Activated T-helper 17 cell treated with anti-CD3 and anti-CD28 coated beads, Interleukin-2, amount 50 U/mL, for 72 hours (primary cell): ENCODE measurements around the gene STXBP2. TPM values are rescaled to one million over a fixed set of nuclear protein-coding genes. Genes with fewer than 3 reads are reported as not detected.
"Not testable (repeated sequence)": the region's sequence is repeated elsewhere in the genome, so short reads cannot be mapped to it uniquely, and the experiment has no call there.

Source experiments
- ATAC-seq: fragments of 150-1000 bp; cut with Tn5 transposase; replicated peaks from 2 replicates; pipeline ENCODE4 v1.10.0; 2021; ENCODE audit warnings: mild to moderate bottlenecking, moderate library complexity
- H3K27ac Mint-ChIP-seq: one replicate; pipeline ENCODE4 v1.8.0; 2022; ENCODE audit warnings: mixed read lengths
- H3K27me3 Mint-ChIP-seq: one replicate; pipeline ENCODE4 v1.8.0; 2022; ENCODE audit warnings: mixed read lengths
- H3K36me3 Mint-ChIP-seq: one replicate; pipeline ENCODE4 v1.8.0; 2022; ENCODE audit warnings: low read depth, mild to moderate bottlenecking, mixed read lengths
- H3K4me1 Mint-ChIP-seq: one replicate; pipeline ENCODE4 v1.8.0; 2022; ENCODE audit warnings: mixed read lengths
- H3K4me3 Mint-ChIP-seq: one replicate; pipeline ENCODE4 v1.8.0; 2022; ENCODE audit warnings: mild to moderate bottlenecking, mixed read lengths
- H3K9me3 Mint-ChIP-seq: one replicate; pipeline ENCODE4 v1.8.0; 2022; ENCODE audit warnings: mixed read lengths
- total RNA-seq, 2 donors: library from RNA; stranded (reverse); gene quantifications; one replicate each; pipeline ENCODE4 v1.2.3, GENCODE V29; 2022

The STXBP2 gene
- total RNA-seq, 2 donors from 2014 or later, result 113 to 154 TPM

DNA sequence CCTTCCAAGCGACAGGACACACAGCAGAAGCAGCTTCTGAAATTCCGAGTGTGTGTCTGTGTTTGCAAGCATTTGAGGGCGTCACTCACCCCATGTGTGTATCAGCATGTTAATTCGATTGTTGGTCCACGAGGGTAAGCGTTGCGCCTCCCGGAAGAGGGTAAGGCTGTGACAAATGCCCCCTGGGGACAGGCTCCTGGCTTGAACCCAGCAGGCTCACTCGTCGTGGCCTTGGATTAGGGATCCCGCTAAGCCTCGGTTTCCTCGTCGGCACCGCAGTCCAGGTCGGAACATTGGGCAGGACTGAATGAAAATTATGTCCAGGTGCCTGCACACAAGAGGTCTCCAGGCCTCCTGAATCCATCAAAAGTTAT, 606 bp upstream of the STXBP2 start:
- Mint-ChIP-seq H3K4me3 (peak overlapping the region; percentile 83), H3K9me3 (no peaks in the 10 kb centered on the region), H3K27ac (peak overlapping the region; percentile 88), H3K36me3 (peaks cover 39% of the 10 kb centered on the region), H3K4me1 (peaks cover 15% of the 10 kb centered on the region), H3K27me3 (no peaks in the 10 kb centered on the region)
- ATAC-seq, result no peak

DNA sequence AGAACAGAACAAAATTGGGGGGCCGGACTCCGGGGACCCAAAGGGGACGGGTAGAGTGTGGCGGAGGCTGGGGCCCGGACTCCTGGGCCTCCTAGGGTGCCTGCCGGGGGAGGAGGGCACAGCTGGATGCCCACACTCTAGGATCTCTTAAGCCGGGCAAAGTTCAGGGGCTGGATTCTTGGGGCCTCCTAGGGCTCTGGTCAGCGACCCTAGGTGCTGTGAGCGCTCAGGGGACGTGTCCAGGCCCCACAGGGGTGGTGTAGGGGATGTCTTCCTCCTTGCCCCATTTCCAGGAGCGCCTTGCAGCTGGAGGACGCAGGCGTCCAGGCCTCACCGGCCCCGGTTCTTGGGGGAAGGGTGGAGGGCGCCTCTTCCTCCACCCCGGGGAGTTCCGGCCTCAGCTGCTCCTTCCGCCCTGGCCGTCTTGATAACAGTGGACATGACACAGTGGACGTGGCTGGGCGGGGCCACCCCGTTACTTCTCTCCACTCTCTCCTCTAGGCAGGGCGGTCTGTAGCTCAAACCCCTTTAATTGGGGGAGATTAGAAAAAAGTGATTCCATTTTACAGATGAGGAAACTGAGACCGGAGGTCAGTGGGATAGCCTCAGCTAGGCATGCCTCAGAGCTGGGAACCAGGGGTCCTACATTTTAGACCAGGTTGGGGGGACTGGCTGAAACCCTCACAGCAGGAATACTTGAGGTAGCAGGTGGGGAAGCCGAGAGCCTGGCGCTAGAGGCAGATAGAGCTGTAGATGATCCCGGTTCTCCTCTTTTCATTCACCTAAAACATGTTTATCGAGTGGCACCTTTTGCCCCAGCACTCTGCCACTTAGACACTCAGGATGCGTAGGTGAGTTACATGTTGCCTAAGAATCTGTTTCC, 705 bp downstream of the STXBP2 start:
- Mint-ChIP-seq H3K4me3 (peak overlapping the region; percentile 83), H3K9me3 (no peaks in the 10 kb centered on the region), H3K27ac (peak overlapping the region; percentile 88), H3K36me3 (peaks cover 33% of the 10 kb centered on the region), H3K27me3 (no peaks in the 10 kb centered on the region), H3K4me1 (peaks cover 15% of the 10 kb centered on the region)
- peak; percentile 37 for ATAC-seq

DNA sequence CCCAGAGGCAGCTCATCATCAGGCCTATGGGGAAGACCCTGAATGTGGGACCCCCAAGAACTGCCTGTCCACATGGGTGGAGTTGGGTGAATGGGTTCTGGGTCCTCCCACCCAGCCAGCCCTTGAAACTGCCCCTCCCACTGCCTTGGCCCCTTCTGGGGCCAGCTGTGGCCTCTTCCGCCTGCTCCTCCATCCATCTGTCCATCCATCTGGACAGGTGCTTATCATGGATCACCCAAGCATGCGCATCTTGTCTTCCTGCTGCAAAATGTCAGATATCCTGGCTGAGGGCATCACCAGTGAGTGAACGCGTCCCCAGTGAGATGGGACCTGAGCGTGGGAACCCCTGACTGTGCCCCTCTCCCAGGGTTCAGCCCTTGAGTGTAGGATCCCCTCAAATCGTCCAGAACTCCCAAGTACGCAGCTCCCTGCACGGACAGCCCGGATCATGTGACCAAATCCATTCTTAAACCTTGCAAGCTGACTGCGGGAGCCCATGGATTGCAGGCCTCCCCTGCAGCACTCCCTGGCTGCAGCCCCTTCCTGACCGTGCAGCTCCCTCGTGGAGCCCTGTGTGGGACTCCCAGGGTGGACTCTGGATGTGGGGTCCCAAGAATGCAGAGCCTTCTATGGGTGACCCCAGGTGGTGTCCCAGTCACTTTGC, 2.0 kb downstream of the STXBP2 start:
- peaks cover 30% of the 10 kb centered on the region for H3K36me3 Mint-ChIP-seq
- no peak for ATAC-seq
- H3K27me3 Mint-ChIP-seq, result no peaks in the 10 kb centered on the region
- H3K4me1 Mint-ChIP-seq, result peaks cover 15% of the 10 kb centered on the region
- H3K4me3 Mint-ChIP-seq, result peak overlapping the region; percentile 23
- H3K27ac Mint-ChIP-seq, result no peak overlapping the region
- H3K9me3 Mint-ChIP-seq, result no peaks in the 10 kb centered on the region

DNA sequence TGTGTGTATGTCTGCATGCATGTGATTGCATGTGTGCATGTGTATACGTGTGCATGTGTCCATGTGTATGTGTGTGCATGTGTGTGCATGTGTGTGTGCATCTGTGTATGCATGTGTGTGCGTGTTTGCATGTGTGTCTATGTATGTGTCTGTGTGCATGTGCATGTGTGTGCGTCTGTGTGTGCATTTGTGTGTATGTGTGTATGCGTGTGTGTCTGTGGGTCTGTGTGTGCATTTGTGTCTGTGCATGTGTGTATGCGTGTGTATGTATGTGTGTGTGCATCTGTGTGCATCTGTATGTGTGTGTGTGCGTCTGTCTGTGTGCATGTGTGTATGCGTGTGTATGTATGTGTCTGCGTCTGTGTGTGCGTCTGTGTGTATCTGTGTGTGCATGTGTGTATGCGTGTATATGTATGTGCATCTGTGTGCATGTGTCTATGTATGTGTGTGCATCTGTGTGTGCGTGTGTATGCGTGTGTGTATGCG, 3.0 kb downstream of the STXBP2 start:
- no peaks in the 10 kb centered on the region for H3K9me3 Mint-ChIP-seq
- H3K27ac Mint-ChIP-seq, result no peak overlapping the region
- H3K4me1 Mint-ChIP-seq, result peaks cover 11% of the 10 kb centered on the region
- peaks cover 30% of the 10 kb centered on the region for H3K36me3 Mint-ChIP-seq
- H3K4me3 Mint-ChIP-seq, result no peak overlapping the region
- H3K27me3 Mint-ChIP-seq, result no peaks in the 10 kb centered on the region
- no peak for ATAC-seq

DNA sequence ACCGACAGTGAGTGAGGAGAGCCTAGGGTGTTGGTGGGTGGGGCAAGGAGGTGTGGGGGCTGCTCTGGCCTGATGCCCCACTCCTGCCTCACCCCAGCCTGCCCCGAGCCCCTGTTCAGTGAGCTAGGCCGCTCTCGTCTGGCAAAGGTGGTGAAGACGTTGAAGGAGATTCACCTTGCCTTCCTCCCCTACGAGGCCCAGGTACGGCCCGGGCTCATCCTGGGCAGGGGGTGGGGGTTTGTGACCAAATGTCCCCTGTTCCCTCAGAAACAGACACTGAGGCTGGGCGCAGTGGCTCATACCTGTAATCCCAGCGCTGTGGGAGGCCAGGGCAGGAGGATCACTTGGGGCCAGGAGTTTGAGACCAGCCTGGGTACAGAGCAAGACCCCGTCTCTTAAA, 3.9 kb downstream of the STXBP2 start:
- peaks cover 34% of the 10 kb centered on the region for H3K36me3 Mint-ChIP-seq
- peaks cover 11% of the 10 kb centered on the region for H3K4me1 Mint-ChIP-seq
- no peaks in the 10 kb centered on the region for H3K27me3 Mint-ChIP-seq

DNA sequence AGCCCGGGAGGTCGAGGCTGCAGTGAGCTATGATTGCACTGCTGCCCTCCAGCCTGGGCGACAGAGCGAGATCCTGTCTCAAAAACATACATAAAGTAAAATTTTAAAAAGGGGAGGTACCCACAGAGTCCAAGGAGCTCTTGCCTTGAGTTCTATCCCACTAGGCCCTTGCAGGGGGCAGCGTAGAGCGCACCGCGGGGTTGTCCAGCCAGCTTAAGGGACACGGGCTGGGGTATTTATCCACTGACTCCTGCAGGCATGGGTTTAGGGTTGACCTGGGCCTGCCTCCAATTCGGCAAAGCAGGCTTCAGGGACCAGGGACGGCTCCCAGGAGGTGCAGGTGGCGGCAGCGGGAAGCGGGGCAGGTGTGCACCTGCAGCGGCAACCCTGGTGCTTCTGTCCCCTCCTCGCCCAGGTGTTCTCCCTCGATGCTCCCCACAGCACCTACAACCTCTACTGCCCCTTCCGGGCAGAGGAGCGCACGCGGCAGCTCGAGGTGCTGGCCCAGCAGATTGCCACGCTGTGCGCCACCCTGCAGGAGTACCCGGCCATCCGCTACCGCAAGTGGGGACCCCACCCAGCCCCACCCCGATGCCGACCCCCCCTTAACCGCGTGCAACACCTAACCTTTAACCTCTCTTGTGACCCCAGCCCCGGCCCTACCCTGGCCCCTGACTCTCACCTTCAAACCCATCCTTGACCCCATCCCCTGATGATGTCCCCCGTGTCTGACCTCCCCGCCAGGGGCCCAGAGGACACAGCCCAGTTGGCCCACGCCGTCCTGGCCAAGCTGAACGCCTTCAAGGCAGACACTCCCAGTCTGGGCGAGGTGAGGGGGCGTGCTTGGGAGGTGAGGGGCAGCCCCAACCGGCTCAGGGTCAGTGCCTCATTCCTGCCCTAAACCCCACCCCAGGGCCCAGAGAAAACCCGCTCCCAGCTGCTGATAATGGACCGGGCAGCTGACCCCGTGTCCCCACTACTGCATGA, 4.7 kb downstream of the STXBP2 start:
- Mint-ChIP-seq H3K36me3 (peaks cover 37% of the 10 kb centered on the region), H3K27ac (no peak overlapping the region), H3K4me1 (peaks cover 11% of the 10 kb centered on the region), H3K4me3 (no peak overlapping the region), H3K9me3 (no peaks in the 10 kb centered on the region), H3K27me3 (no peaks in the 10 kb centered on the region)
- ATAC-seq, result no peak

More for the DNA sequence above, 3.9 kb downstream of the STXBP2 start:
- H3K9me3 Mint-ChIP-seq, result no peaks in the 10 kb centered on the region
- ATAC-seq, result no peak
- no peak overlapping the region for H3K27ac Mint-ChIP-seq
- no peak overlapping the region for H3K4me3 Mint-ChIP-seq

DNA sequence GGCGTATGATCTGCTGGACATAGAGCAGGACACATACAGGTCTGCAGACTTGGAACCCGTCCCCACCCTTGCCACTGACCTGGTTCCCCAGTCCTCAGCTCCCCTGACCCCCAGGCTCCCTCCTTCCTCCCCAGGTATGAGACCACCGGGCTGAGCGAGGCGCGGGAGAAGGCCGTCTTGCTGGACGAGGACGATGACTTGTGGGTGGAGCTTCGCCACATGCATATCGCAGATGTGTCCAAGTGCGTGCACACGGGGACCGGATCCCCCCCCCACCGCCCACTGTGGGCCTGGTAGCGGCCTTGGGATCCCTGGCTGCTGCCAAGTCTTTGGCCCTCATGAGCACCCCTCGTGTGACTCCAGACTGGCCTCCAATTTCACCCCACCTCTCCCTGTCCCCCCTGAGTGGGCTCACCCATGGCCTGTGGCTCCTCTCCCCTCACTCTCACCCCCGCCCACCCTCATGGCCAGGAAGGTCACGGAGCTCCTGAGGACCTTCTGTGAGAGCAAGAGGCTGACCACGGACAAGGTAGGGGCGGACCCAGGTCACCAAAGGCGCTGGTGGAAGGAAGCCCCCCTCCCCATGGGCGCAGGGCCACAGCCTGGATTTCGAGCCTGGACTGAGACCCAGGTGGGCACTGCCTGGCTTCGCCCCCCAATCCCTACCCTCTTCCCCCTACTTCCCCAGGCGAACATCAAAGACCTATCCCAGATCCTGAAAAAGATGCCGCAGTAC, 5.6 kb downstream of the STXBP2 start:
- Mint-ChIP-seq H3K27ac (no peak overlapping the region), H3K4me1 (peaks cover 11% of the 10 kb centered on the region), H3K36me3 (peaks cover 37% of the 10 kb centered on the region), H3K27me3 (no peaks in the 10 kb centered on the region), H3K4me3 (no peak overlapping the region), H3K9me3 (no peaks in the 10 kb centered on the region)
- no peak for ATAC-seq

DNA sequence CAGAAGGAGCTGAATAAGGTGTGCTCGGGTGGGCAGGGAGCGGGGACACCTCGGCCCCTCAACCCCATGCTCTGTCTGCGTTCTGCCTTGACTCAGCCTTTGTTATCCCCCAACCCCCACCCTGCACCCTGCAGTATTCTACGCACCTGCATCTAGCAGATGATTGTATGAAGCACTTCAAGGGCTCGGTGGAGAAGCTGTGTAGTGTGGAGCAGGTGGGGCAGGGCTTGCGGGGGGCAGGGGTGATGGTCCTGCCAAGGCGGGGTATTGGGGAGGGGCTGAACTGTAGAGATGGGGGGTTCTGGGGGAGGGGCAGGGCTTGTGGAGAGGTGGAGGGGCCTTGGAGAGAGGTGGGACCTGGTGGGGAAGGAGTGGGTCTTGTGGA, 6.1 kb downstream of the STXBP2 start:
- Mint-ChIP-seq H3K36me3 (peaks cover 32% of the 10 kb centered on the region), H3K4me1 (peaks cover 11% of the 10 kb centered on the region), H3K4me3 (no peak overlapping the region), H3K9me3 (no peaks in the 10 kb centered on the region), H3K27ac (no peak overlapping the region), H3K27me3 (no peaks in the 10 kb centered on the region)
- no peak for ATAC-seq

DNA sequence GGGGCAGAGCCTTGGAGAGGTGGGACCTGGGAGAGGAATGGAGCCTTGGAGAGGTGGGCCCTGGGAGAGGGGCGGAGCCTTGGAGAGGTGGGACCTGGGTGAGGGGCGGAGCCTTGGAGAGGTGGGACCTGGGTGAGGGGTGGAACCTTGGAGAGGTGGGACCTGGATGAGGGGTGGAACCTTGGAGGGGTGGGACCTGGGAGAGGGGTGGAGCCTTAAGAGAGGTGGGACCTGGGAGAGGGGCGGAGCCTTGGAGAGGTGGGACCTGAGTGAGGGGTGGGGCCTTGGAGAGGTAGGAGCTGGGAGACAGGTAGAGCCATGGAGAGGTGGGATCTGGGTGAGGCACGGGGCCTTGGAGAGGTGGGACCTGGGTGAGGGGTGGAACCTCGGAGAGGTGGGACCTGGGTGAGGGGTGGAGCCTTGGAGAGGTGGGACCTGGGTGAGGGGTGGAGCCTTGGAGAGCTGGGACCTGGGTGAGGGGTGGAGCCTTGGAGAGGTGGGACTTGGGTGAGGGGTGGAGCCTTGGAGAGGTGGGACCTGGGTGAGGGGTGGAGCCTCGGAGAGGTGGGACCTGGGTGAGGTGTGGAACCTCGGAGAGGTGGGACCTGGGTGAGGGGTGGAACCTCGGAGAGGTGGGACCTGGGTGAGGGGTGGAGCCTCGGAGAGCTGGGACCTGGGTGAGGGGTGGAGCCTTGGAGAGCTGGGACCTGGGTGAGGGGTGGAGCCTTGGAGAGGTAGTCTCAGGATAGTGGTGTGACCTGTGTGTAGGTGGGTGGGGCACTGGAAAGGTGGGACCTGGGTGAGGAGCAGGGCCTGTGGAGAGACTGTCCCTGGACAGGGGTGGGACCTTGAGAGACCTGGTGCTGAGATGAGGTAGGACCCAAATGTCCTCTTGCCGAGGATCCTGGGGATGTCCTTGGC, 7.0 kb downstream of the STXBP2 start:
- Mint-ChIP-seq H3K36me3 (peaks cover 30% of the 10 kb centered on the region), H3K4me1 (peaks cover 11% of the 10 kb centered on the region)
- H3K27me3 Mint-ChIP-seq, H3K27ac Mint-ChIP-seq, H3K9me3 Mint-ChIP-seq, H3K4me3 Mint-ChIP-seq: not testable (repeated sequence)
- ATAC-seq, result peak; percentile 45

DNA sequence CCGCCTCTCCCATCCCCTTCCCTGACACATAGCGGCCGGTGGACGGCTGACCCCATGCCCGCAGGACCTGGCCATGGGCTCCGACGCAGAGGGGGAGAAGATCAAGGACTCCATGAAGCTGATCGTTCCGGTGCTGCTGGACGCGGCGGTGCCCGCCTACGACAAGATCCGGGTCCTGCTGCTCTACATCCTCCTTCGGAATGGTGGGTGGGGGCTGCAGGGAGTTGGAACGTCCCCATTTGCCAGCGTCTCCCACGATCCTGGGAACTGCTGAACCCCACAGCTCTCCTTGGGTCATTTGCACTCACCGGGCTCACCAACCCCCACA, 7.6 kb downstream of the STXBP2 start:
- ATAC-seq, result no peak
- Mint-ChIP-seq H3K27me3 (no peaks in the 10 kb centered on the region), H3K9me3 (no peaks in the 10 kb centered on the region)

DNA sequence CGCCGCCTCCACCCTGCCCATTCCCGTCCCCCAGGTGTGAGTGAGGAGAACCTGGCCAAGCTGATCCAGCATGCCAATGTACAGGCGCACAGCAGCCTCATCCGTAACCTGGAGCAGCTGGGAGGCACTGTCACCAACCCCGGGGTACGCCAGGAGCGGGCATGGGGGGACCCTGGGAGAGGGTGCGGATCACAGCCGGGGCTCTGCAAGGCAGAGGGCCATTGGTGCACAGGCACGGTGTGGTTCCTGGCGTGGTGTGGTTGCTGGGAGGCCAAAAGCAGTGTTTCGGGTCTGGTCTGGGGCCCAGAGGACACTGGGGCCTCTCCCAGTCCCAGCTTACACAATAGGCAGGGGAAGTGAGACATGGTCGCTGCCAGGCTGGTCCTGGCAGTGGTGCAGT, 8.3 kb downstream of the STXBP2 start:
- H3K36me3 Mint-ChIP-seq, result peaks cover 17% of the 10 kb centered on the region

More for the DNA sequence above, 7.6 kb downstream of the STXBP2 start:
- Mint-ChIP-seq H3K36me3 (peaks cover 23% of the 10 kb centered on the region), H3K4me1 (peaks cover 9% of the 10 kb centered on the region), H3K27ac (no peak overlapping the region), H3K4me3 (no peak overlapping the region)

DNA sequence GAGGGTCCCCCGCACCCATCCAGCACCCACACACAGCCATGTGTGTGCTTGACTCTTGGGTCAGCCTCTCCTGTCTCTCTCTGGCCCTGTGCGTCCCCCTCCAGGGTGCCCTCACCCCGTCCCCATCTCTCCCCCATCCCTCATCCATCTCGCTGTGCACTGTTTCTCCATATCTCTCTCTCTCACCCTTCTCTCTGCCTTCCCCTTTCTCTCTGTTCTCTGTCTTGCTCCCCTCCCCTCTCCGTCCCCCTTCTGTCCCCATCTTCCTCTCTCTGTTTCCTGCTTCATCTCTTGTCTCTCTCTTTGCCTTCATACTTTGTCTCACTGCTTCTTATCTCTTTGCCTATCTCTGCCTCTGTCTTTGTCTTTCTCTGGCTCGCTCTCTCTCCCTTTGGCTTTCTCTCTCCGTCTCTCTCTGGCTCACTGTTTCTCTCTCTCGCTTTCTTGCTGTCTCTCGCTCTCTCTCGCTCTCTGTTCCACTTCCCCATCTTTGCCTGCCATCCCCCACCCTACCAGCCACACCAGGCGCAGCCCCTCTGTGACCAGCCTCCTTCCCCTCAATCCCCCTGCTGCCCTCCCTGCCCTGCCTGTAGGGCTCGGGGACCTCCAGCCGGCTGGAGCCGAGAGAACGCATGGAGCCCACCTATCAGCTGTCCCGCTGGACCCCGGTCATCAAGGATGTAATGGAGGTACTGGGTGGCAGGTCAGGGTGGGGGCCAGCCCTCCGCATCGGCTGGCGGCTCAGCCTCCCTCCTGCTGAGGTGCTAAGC, 8.9 kb downstream of the STXBP2 start:
- no peak for ATAC-seq
- no peaks in the 10 kb centered on the region for H3K9me3 Mint-ChIP-seq
- H3K27me3 Mint-ChIP-seq, result no peaks in the 10 kb centered on the region
- H3K4me1 Mint-ChIP-seq, result no peaks in the 10 kb centered on the region
- H3K4me3 Mint-ChIP-seq, result no peak overlapping the region
- H3K27ac Mint-ChIP-seq, result no peak overlapping the region
- peaks cover 14% of the 10 kb centered on the region for H3K36me3 Mint-ChIP-seq

More for the DNA sequence above, 8.3 kb downstream of the STXBP2 start:
- Mint-ChIP-seq H3K4me3 (no peak overlapping the region), H3K27ac (no peak overlapping the region), H3K27me3 (no peaks in the 10 kb centered on the region), H3K4me1 (peaks cover 3% of the 10 kb centered on the region), H3K9me3 (no peaks in the 10 kb centered on the region)
- ATAC-seq, result no peak

DNA sequence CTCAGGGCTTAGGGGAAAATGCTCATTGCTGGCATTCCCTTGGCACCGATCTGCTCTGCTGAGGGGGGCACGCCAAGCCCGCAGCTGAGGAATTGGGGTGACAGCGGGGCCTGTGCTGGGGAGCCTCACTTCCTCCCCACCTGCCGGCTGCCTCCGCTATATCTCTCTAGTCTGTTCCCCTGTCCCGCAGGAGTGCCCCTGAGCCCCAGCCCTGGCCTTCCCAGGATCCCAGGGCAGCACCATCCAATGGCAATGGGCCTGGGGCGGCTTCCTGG, 9.5 kb downstream of the STXBP2 start:
- H3K27ac Mint-ChIP-seq, result no peak overlapping the region
- H3K4me3 Mint-ChIP-seq, result no peak overlapping the region
- H3K36me3 Mint-ChIP-seq, result peaks cover 14% of the 10 kb centered on the region
- ATAC-seq, result no peak
- no peaks in the 10 kb centered on the region for H3K4me1 Mint-ChIP-seq
- no peaks in the 10 kb centered on the region for H3K9me3 Mint-ChIP-seq
- H3K27me3 Mint-ChIP-seq, result no peaks in the 10 kb centered on the region
